ENCODE data around the gene IFIT3. TPM values are rescaled to one million over a fixed set of nuclear protein-coding genes. Genes with fewer than 3 reads are reported as not detected.

IFIT3 gene
- polyA plus RNA-seq, 2 of the 4 experiments (the other 2 are of a cell fraction) = 1.5 to 2.1 TPM

- Histone ChIP-seq H3K4me1 (peaks cover 42% of the 10 kb centered on the region), H3K4me3 (peak overlapping the region; percentile 9; the same call in 1 of the 3 replicates), H3K4me2 (peak overlapping the region; percentile 79), H3K27ac (peak overlapping the region; percentile 75 to 83), H3K9me3 (0 out of 3 replicates have a peak, but pooled peaks cover 3% of the 10 kb centered on the region)
- ChIA-PET CTCF (interaction anchor here (0.6 to 2.4 kb wide), 5 partner anchors 16 to 82 kb away, joined by 3 to 9 read pairs (median 3); no protein-coding TSS in a partner anchor), POLR2A (interaction anchor here (0.7 to 1.3 kb wide), 4 partner anchors 10 to 81 kb away, joined by 3 to 8 read pairs (median 4); partner anchors contain the start of gene IFIT3)
- FAIRE-seq (no peak), ATAC-seq (peak; percentile 83 to 88), DNase-seq (ENCODE audit: low read depth in 1 of 2, low spot score in 1 of 2) (peak; percentile 62 to 80)
- 4% methylated on average over 12 of the region's 12 CpGs for WGBS (ENCODE audit: missing lambda C conversion rate)
- TF ChIP-seq, protein P1, sequence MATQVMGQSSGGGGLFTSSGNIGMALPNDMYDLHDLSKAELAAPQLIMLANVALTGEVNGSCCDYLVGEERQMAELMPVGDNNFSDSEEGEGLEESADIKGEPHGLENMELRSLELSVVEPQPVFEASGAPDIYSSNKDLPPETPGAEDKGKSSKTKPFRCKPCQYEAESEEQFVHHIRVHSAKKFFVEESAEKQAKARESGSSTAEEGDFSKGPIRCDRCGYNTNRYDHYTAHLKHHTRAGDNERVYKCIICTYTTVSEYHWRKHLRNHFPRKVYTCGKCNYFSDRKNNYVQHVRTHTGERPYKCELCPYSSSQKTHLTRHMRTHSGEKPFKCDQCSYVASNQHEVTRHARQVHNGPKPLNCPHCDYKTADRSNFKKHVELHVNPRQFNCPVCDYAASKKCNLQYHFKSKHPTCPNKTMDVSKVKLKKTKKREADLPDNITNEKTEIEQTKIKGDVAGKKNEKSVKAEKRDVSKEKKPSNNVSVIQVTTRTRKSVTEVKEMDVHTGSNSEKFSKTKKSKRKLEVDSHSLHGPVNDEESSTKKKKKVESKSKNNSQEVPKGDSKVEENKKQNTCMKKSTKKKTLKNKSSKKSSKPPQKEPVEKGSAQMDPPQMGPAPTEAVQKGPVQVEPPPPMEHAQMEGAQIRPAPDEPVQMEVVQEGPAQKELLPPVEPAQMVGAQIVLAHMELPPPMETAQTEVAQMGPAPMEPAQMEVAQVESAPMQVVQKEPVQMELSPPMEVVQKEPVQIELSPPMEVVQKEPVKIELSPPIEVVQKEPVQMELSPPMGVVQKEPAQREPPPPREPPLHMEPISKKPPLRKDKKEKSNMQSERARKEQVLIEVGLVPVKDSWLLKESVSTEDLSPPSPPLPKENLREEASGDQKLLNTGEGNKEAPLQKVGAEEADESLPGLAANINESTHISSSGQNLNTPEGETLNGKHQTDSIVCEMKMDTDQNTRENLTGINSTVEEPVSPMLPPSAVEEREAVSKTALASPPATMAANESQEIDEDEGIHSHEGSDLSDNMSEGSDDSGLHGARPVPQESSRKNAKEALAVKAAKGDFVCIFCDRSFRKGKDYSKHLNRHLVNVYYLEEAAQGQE (IDR thresholded peaks at IDR 0.05) = no peak
- TF ChIP-seq, protein P2, sequence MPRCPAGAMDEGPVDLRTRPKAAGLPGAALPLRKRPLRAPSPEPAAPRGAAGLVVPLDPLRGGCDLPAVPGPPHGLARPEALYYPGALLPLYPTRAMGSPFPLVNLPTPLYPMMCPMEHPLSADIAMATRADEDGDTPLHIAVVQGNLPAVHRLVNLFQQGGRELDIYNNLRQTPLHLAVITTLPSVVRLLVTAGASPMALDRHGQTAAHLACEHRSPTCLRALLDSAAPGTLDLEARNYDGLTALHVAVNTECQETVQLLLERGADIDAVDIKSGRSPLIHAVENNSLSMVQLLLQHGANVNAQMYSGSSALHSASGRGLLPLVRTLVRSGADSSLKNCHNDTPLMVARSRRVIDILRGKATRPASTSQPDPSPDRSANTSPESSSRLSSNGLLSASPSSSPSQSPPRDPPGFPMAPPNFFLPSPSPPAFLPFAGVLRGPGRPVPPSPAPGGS (IDR thresholded peaks at IDR 0.05) = no peak
- TF ChIP-seq JUNB (IDR thresholded peaks at IDR 0.05) (no peak), ZSCAN20 (CRISPR knock-in tag; IDR thresholded peaks at IDR 0.05) (no peak), KDM1A (IDR thresholded peaks at IDR 0.05; ENCODE audit: low read depth) (no peak), EHMT2 (IDR thresholded peaks at IDR 0.05; ENCODE audit: low read depth) (0 out of 2 replicates have a peak, but pooled peaks have one; percentile 27), ELK1 (IDR thresholded peaks at IDR 0.05; ENCODE audit: low read depth, low read length) (no peak), HMGXB4 (CRISPR knock-in tag; IDR thresholded peaks at IDR 0.05; ENCODE audit: borderline replicate concordance) (no peak), EHF (CRISPR knock-in tag; IDR thresholded peaks at IDR 0.05) (peak; percentile 58; the same call in 1 of the 2 replicates), ESRRA (IDR thresholded peaks at IDR 0.05; ENCODE audit: borderline replicate concordance, low read length) (no peak), JUN (IDR thresholded peaks at IDR 0.05) (peak in 1 of 2 experiments; percentile 15; a peak in 1 of 5 replicates), MYC (IDR thresholded peaks at IDR 0.05; ENCODE audit: borderline replicate concordance, low read length) (peak; percentile 69; the same call in 1 of the 2 replicates), CEBPB (IDR thresholded peaks at IDR 0.05) (no peak), HOXA7 (CRISPR knock-in tag; IDR thresholded peaks at IDR 0.05) (no peak), FOSL2 (IDR thresholded peaks at IDR 0.05) (0 out of 2 replicates have a peak, but pooled peaks have one; percentile 21), FOSL2 (CRISPR knock-in tag; IDR thresholded peaks at IDR 0.05) (peak; percentile 83), USF2 (IDR thresholded peaks at IDR 0.05) (no peak), HOXB13 (CRISPR knock-in tag; IDR thresholded peaks at IDR 0.05; ENCODE audit: low read depth) (0 out of 2 replicates have a peak, but pooled peaks have one; percentile 52), ZNF302 (CRISPR knock-in tag; IDR thresholded peaks at IDR 0.05) (peak; percentile 82), RCOR1 (IDR thresholded peaks at IDR 0.05; ENCODE audit: low read depth, low read length) (no peak), ZFP36 (IDR thresholded peaks at IDR 0.05; ENCODE audit: borderline replicate concordance, partially characterized antibody) (no peak), SREBF2 (IDR thresholded peaks at IDR 0.05) (no peak), NFE2L2 (conservative IDR thresholded peaks at IDR 0.05; ENCODE audit: low read length) (no peak), SMC3 (IDR thresholded peaks at IDR 0.05) (no peak)
- TF ChIP-seq, protein P3, sequence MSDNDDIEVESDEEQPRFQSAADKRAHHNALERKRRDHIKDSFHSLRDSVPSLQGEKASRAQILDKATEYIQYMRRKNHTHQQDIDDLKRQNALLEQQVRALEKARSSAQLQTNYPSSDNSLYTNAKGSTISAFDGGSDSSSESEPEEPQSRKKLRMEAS (IDR thresholded peaks at IDR 0.05) = peak; percentile 88
- TF ChIP-seq, protein P4, sequence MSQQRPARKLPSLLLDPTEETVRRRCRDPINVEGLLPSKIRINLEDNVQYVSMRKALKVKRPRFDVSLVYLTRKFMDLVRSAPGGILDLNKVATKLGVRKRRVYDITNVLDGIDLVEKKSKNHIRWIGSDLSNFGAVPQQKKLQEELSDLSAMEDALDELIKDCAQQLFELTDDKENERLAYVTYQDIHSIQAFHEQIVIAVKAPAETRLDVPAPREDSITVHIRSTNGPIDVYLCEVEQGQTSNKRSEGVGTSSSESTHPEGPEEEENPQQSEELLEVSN (IDR thresholded peaks at IDR 0.05; ENCODE audit: borderline replicate concordance, low read depth) = peak; percentile 85; the same call in 1 of the 2 replicates
- TF ChIP-seq, protein P5, sequence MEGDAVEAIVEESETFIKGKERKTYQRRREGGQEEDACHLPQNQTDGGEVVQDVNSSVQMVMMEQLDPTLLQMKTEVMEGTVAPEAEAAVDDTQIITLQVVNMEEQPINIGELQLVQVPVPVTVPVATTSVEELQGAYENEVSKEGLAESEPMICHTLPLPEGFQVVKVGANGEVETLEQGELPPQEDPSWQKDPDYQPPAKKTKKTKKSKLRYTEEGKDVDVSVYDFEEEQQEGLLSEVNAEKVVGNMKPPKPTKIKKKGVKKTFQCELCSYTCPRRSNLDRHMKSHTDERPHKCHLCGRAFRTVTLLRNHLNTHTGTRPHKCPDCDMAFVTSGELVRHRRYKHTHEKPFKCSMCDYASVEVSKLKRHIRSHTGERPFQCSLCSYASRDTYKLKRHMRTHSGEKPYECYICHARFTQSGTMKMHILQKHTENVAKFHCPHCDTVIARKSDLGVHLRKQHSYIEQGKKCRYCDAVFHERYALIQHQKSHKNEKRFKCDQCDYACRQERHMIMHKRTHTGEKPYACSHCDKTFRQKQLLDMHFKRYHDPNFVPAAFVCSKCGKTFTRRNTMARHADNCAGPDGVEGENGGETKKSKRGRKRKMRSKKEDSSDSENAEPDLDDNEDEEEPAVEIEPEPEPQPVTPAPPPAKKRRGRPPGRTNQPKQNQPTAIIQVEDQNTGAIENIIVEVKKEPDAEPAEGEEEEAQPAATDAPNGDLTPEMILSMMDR (IDR thresholded peaks at IDR 0.05) = no peak
These were observed 24.2 kb downstream of the IFIT3 start for GRCh38 chr10:89351780-89352597.

Measured in A549 (cell line).